IMR-90 (cell line): Measurements from ENCODE around the gene RALGPS2. TPM values are rescaled to one million over a fixed set of nuclear protein-coding genes. Genes with fewer than 3 reads are reported as not detected.

Source experiments
- ATAC-seq: fragments of 200-7000 bp; cut with Tn5 transposase; 2 replicates; pipeline ENCODE4 v1.9.1; 2020; ENCODE audit warnings: low read depth, mild to moderate bottlenecking, moderate library complexity
- BruUV-seq: library from RNA; stranded (reverse); fragments of 400-500 nt; replicated peaks from 2 replicates; lab custom pipeline; 2021; lab: Mats Ljungman, UMichigan
- CTCF ChIA-PET: fragments of 300-600 bp; formaldehyde crosslinking; extraction: SDS; loops from one replicate; lab custom pipeline; 2021; ENCODE audit warnings: antibody characterized with exemption; lab: Yijun Ruan, JAX
- POLR2A ChIA-PET: fragments of 300-600 bp; sonication (Branson Sonifier 250); formaldehyde crosslinking; loops from one replicate; lab custom pipeline; 2022; ENCODE audit warnings: antibody characterized with exemption; ENCODE audit not compliant: unreplicated experiment; lab: Charles Lee
- DNase-seq: peaks from one replicate; pipeline ENCODE4 v3.0.0; 2013
- H2AFZ ChIP-seq: replicated peaks from 2 replicates; pipeline ENCODE3; 2013; ENCODE audit warnings: low read length, mild to moderate bottlenecking; ENCODE audit not compliant: poor library complexity
- H2AK5ac ChIP-seq: 2 replicates; pipeline ENCODE4 v1.6.1; 2013; ENCODE audit warnings: low read depth, low read length, inconsistent platforms
- H2AK9ac ChIP-seq: replicated peaks from 2 replicates; pipeline ENCODE3; 2013; ENCODE audit warnings: mild to moderate bottlenecking, low read depth, low read length, moderate library complexity; ENCODE audit not compliant: poor library complexity
- H2BK120ac ChIP-seq: 2 replicates; pipeline ENCODE4 v1.6.1; 2013; ENCODE audit warnings: low read depth, low read length, inconsistent platforms
- H2BK15ac ChIP-seq: 3 replicates; pipeline ENCODE4 v1.6.1; 2013; ENCODE audit warnings: low read depth, low read length, inconsistent platforms
- H2BK20ac ChIP-seq: 2 replicates; pipeline ENCODE4 v1.6.1; 2013; ENCODE audit warnings: low read depth, mild to moderate bottlenecking, inconsistent platforms, low read length, moderate library complexity
- H2BK5ac ChIP-seq: 2 replicates; pipeline ENCODE4 v1.6.1; 2013; ENCODE audit warnings: mild to moderate bottlenecking, low read depth, low read length, inconsistent platforms; ENCODE audit not compliant: poor library complexity, severe bottlenecking
- H3K14ac ChIP-seq: replicated peaks from 2 replicates; pipeline ENCODE4 v1.6.1; 2013; ENCODE audit warnings: low read depth, low read length, inconsistent platforms
- H3K18ac ChIP-seq: 2 replicates; pipeline ENCODE4 v1.6.1; 2013; ENCODE audit warnings: low read depth, low read length, control low read depth
- H3K23ac ChIP-seq: 2 replicates; pipeline ENCODE4 v1.6.1; 2013; ENCODE audit warnings: low read depth, low read length, inconsistent platforms
- H3K27ac ChIP-seq: 2 replicates; pipeline ENCODE4 v1.5.1; 2013; ENCODE audit warnings: mild to moderate bottlenecking, control low read depth, low read length; ENCODE audit not compliant: insufficient read depth
- H3K27me3 ChIP-seq: 2 replicates; pipeline ENCODE4 v1.6.1; 2013; ENCODE audit warnings: low read length; ENCODE audit not compliant: control insufficient read depth, insufficient read depth
- H3K36me3 ChIP-seq: 2 replicates; pipeline ENCODE4 v1.6.1; 2013; ENCODE audit warnings: low read length, mixed read lengths; ENCODE audit not compliant: control insufficient read depth, insufficient read depth
- H3K4ac ChIP-seq: 2 replicates; pipeline ENCODE4 v1.6.1; 2013; ENCODE audit warnings: low read depth, low read length, inconsistent platforms
- H3K4me1 ChIP-seq: 2 replicates; pipeline ENCODE4 v1.6.1; 2013; ENCODE audit warnings: low read length, mixed read lengths; ENCODE audit not compliant: control insufficient read depth, insufficient read depth
- H3K4me2 ChIP-seq: 2 replicates; pipeline ENCODE4 v1.6.1; 2013; ENCODE audit warnings: low read depth, mild to moderate bottlenecking, control low read depth, low read length, moderate library complexity
- H3K4me3 ChIP-seq: 2 replicates; pipeline ENCODE4 v1.5.1; 2013; ENCODE audit warnings: low read depth, mild to moderate bottlenecking, control low read depth, low read length, moderate library complexity; ENCODE audit not compliant: insufficient read depth
- H3K56ac ChIP-seq: 2 replicates; pipeline ENCODE4 v1.6.1; 2013; ENCODE audit warnings: low read length, inconsistent platforms; ENCODE audit not compliant: insufficient read depth; ENCODE audit errors: extremely low read depth
- H3K79me1 ChIP-seq, 2 experiments: 2 replicates each; pipeline ENCODE4 v1.6.1; 2013; ENCODE audit warnings: low read length in 2 of 2, inconsistent platforms in 1 of 2, low read depth in 1 of 2
- H3K9ac ChIP-seq: 2 replicates; pipeline ENCODE4 v1.6.1; 2013; ENCODE audit warnings: low read depth, low read length, control low read depth
- H3K9me1 ChIP-seq: 2 replicates; pipeline ENCODE4 v1.6.1; 2013; ENCODE audit warnings: low read length, inconsistent platforms; ENCODE audit not compliant: insufficient read depth
- H3K9me3 ChIP-seq: 2 replicates; pipeline ENCODE4 v1.6.1; 2013; ENCODE audit warnings: low read length; ENCODE audit not compliant: control insufficient read depth, insufficient read depth
- H4K20me1 ChIP-seq: 2 replicates; pipeline ENCODE4 v1.6.1; 2013; ENCODE audit warnings: low read length, inconsistent platforms; ENCODE audit not compliant: insufficient read depth
- H4K5ac ChIP-seq: 2 replicates; pipeline ENCODE4 v1.6.1; 2013; ENCODE audit warnings: mild to moderate bottlenecking, low read depth, low read length, control low read depth
- H4K8ac ChIP-seq, 2 experiments: 2 replicates each; pipeline ENCODE4 v1.6.1; 2013; ENCODE audit warnings: low read depth in 2 of 2, low read length in 2 of 2, control low read depth in 1 of 2, inconsistent platforms in 1 of 2
- H4K91ac ChIP-seq: 2 replicates; pipeline ENCODE4 v1.6.1; 2013; ENCODE audit warnings: low read depth, low read length, inconsistent platforms; ENCODE audit not compliant: insufficient read depth
- BHLHE40 ChIP-seq: fragments of 150-350 bp; IDR thresholded peaks from 2 replicates; pipeline ENCODE4 v1.6.1; 2016; ENCODE audit warnings: mild to moderate bottlenecking, low read depth, low read length
- CEBPB ChIP-seq: IDR thresholded peaks from 2 replicates; pipeline ENCODE4 v1.6.1; 2012; ENCODE audit warnings: low read depth, low read length, improper control_type of control experiment
- CHD1 ChIP-seq: IDR thresholded peaks from 2 replicates; pipeline ENCODE4 v1.6.1; 2012; ENCODE audit warnings: low read depth, low read length, improper control_type of control experiment
- FOS ChIP-seq: fragments of 150-350 bp; IDR thresholded peaks from 2 replicates; pipeline ENCODE4 v1.6.1; 2016; ENCODE audit warnings: low read depth, low read length
- MAFK ChIP-seq: IDR thresholded peaks from 2 replicates; pipeline ENCODE4 v1.6.1; 2012; ENCODE audit warnings: low read depth, low read length, improper control_type of control experiment
- MAZ ChIP-seq: IDR thresholded peaks from 2 replicates; pipeline ENCODE4 v1.6.1; 2012; ENCODE audit warnings: low read depth, mild to moderate bottlenecking, low read length, improper control_type of control experiment, moderate library complexity, borderline replicate concordance
- MXI1 ChIP-seq: IDR thresholded peaks from 2 replicates; pipeline ENCODE4 v1.6.1; 2012; ENCODE audit warnings: low read depth, mild to moderate bottlenecking, low read length, moderate library complexity, borderline replicate concordance
- NFE2L2 ChIP-seq: fragments of 150-350 bp; IDR thresholded peaks from 2 replicates; pipeline ENCODE4 v1.6.1; 2016; ENCODE audit warnings: low read depth, mild to moderate bottlenecking, low read length
- POLR2A ChIP-seq: IDR thresholded peaks from 2 replicates; pipeline ENCODE4 v1.6.1; 2012; ENCODE audit warnings: mild to moderate bottlenecking, low read depth, low read length
- RAD21 ChIP-seq: IDR thresholded peaks from 2 replicates; pipeline ENCODE4 v1.6.1; 2012; ENCODE audit warnings: low read length, improper control_type of control experiment
- RCOR1 ChIP-seq: IDR thresholded peaks from 2 replicates; pipeline ENCODE4 v1.6.1; 2012; ENCODE audit warnings: mild to moderate bottlenecking, low read length, improper control_type of control experiment; ENCODE audit not compliant: insufficient replicate concordance
- RFX5 ChIP-seq: IDR thresholded peaks from 2 replicates; pipeline ENCODE4 v1.8.0; 2012; ENCODE audit warnings: low read depth, mild to moderate bottlenecking, low read length, moderate library complexity
- SMC3 ChIP-seq: fragments of 150-350 bp; IDR thresholded peaks from 2 replicates; pipeline ENCODE4 v1.6.1; 2016; ENCODE audit warnings: low read depth, mild to moderate bottlenecking, antibody characterized with exemption, low read length, moderate library complexity
- WGBS, 2 experiments: methylation state at CpG; one replicate each; pipeline versions ENCODE4 v1.1.5 to v1.1.7; 2013; ENCODE audit warnings: missing lambda C conversion rate in 2 of 2; ENCODE audit not compliant: insufficient read length in 1 of 2; ENCODE audit errors: extremely low coverage in 2 of 2; 5-methylcytosine and 5-hydroxymethylcytosine counted together
- dilution Hi-C: fragments of 300-500 bp; cut with HindIII; formaldehyde crosslinking; loops from one replicate; pipeline ENCODE4 v1.14.3; 2018; ENCODE audit warnings: low sequenced_read_pairs; ENCODE audit not compliant: unreplicated experiment
- in situ Hi-C: fragments of 300-500 bp; cut with MboI; formaldehyde crosslinking; loops from 3 replicates; pipeline ENCODE4 v1.14.3; 2019; ENCODE audit warnings: low sequenced_read_pairs, inconsistent platforms, mixed read lengths
- intact Hi-C: fragments of 100-400 bp; cut with micrococcal nuclease; formaldehyde crosslinking; loops from 2 replicates; pipeline ENCODE4 v1.10.0; 2022
- polyA plus RNA-seq, 3 experiments: library from polyadenylated mRNA; depleted of rRNA; stranded (reverse); fragments of >200 nt; gene quantifications; 2 replicates each; pipeline ENCODE4 v1.2.3, GENCODE V29; 2012; ENCODE audit warnings: low replicate concordance in 1 of 3
- total RNA-seq: library from RNA; depleted of rRNA; stranded (reverse); fragments of >200 nt; gene quantifications from 2 replicates; pipeline ENCODE4 v1.2.3, GENCODE V29; 2012
- TF ChIP-seq, protein P1 (sequence below): fragments of 150-350 bp; IDR thresholded peaks from 2 replicates; pipeline ENCODE4 v1.6.1; 2016; ENCODE audit warnings: low read depth, mild to moderate bottlenecking, low read length, moderate library complexity, borderline replicate concordance
- TF ChIP-seq, protein P2 (sequence below): fragments of 150-350 bp; IDR thresholded peaks from 2 replicates; pipeline ENCODE4 v1.6.1; 2017; ENCODE audit warnings: mild to moderate bottlenecking, antibody characterized with exemption, low read length, low read depth
- TF ChIP-seq, protein P3 (sequence below): conservative IDR thresholded peaks from 2 replicates; pipeline ENCODE4 v1.5.1; 2012; ENCODE audit warnings: mild to moderate bottlenecking, low read depth, low read length, improper control_type of control experiment

Gene RALGPS2
- total and polyA plus RNA-seq, 2 of the 4 experiments (the other 2 are of a cell fraction): 13.8 to 148 TPM

DNA sequence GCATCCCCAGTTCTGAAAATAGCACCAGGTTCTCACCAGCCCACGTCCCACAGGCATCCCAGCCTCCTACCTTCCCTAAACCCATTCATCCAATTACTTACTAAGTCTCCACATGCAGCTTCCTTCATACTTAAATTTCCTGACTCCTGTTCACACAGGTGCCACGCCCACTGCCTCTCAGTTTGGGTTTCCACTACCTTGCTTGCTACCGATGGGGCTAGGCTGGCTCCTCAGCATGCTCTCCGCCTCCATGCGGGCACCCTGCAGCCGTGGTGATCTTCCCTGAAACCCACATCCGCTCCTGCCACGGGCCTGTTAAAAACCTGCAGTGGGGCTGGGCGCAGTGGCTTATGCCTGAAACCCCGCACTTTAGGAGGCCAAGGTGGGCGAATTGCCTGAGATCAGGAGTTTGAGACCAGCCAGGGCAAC is 216.2 kb downstream of the RALGPS2 start:
- H4K91ac ChIP-seq: no peak overlapping the region
- H3K4ac ChIP-seq: no peak overlapping the region
- no peak for ATAC-seq
- no peak overlapping the region for H3K4me3 ChIP-seq
- dilution Hi-C loops: no loop called here
- in situ Hi-C loops: no loop called here
- no peak overlapping the region for H3K18ac ChIP-seq
- no peak overlapping the region for H2BK120ac ChIP-seq
- no peak overlapping the region for H3K9ac ChIP-seq
- no peak overlapping the region for H3K14ac ChIP-seq
- H3K4me1 ChIP-seq: peaks cover 7% of the 10 kb centered on the region
- BruUV-seq: no TSS peak
- DNase-seq: no peak
- no peak overlapping the region for H2AFZ ChIP-seq
- CTCF ChIA-PET: no interaction called here
- no peak overlapping the region for H3K27ac ChIP-seq
- H2BK20ac ChIP-seq: no peak overlapping the region
- no peak overlapping the region for H3K23ac ChIP-seq
- no peaks in the 10 kb centered on the region for H3K36me3 ChIP-seq
- no peaks in the 10 kb centered on the region for H3K9me3 ChIP-seq
- H3K79me1 ChIP-seq: no peaks in the 10 kb centered on the region
- no peak overlapping the region for H4K5ac ChIP-seq
- 0 out of 2 replicates have a peak, but pooled peaks cover 7% of the 10 kb centered on the region for H3K9me1 ChIP-seq
- H3K56ac ChIP-seq: no peak overlapping the region
- no peaks in the 10 kb centered on the region for H3K27me3 ChIP-seq
- intact Hi-C loops: no loop called here
- 92% methylated on average over 8 of the region's 11 CpGs; no CpG with 5 or more reads in 1 of the 2 experiments for WGBS, 2 experiments
- no peak overlapping the region for H2BK5ac ChIP-seq
- H2AK9ac ChIP-seq: no peak overlapping the region
- no peaks in the 10 kb centered on the region for H4K20me1 ChIP-seq
- H2AK5ac ChIP-seq: no peak overlapping the region
- TF ChIP-seq CEBPB: no peak
- no peak for TF ChIP-seq POLR2A
- TF ChIP-seq, protein P1, sequence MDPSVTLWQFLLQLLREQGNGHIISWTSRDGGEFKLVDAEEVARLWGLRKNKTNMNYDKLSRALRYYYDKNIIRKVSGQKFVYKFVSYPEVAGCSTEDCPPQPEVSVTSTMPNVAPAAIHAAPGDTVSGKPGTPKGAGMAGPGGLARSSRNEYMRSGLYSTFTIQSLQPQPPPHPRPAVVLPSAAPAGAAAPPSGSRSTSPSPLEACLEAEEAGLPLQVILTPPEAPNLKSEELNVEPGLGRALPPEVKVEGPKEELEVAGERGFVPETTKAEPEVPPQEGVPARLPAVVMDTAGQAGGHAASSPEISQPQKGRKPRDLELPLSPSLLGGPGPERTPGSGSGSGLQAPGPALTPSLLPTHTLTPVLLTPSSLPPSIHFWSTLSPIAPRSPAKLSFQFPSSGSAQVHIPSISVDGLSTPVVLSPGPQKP: no peak
- TF ChIP-seq BHLHE40: no peak
- no peak for TF ChIP-seq RAD21
- no peak for TF ChIP-seq CHD1
- no peak for TF ChIP-seq MAFK
- no peak for TF ChIP-seq RCOR1
- TF ChIP-seq, protein P2, sequence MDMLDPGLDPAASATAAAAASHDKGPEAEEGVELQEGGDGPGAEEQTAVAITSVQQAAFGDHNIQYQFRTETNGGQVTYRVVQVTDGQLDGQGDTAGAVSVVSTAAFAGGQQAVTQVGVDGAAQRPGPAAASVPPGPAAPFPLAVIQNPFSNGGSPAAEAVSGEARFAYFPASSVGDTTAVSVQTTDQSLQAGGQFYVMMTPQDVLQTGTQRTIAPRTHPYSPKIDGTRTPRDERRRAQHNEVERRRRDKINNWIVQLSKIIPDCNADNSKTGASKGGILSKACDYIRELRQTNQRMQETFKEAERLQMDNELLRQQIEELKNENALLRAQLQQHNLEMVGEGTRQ: no peak
- TF ChIP-seq MAZ: no peak
- TF ChIP-seq RFX5: no peak
- TF ChIP-seq SMC3: no peak
- TF ChIP-seq, protein P3, sequence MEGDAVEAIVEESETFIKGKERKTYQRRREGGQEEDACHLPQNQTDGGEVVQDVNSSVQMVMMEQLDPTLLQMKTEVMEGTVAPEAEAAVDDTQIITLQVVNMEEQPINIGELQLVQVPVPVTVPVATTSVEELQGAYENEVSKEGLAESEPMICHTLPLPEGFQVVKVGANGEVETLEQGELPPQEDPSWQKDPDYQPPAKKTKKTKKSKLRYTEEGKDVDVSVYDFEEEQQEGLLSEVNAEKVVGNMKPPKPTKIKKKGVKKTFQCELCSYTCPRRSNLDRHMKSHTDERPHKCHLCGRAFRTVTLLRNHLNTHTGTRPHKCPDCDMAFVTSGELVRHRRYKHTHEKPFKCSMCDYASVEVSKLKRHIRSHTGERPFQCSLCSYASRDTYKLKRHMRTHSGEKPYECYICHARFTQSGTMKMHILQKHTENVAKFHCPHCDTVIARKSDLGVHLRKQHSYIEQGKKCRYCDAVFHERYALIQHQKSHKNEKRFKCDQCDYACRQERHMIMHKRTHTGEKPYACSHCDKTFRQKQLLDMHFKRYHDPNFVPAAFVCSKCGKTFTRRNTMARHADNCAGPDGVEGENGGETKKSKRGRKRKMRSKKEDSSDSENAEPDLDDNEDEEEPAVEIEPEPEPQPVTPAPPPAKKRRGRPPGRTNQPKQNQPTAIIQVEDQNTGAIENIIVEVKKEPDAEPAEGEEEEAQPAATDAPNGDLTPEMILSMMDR: no peak
- TF ChIP-seq FOS: no peak
- no peak for TF ChIP-seq MXI1
- no peak for TF ChIP-seq NFE2L2
- no peak overlapping the region for H4K8ac ChIP-seq
- POLR2A ChIA-PET: no interaction called here
- no peak overlapping the region for H3K4me2 ChIP-seq
- no peak overlapping the region for H2BK15ac ChIP-seq
